CD4-positive, alpha-beta T cell treated with Interferon gamma for 1 hour (primary cell): Measurements from ENCODE around the gene NR4A1.

ENCODE experiments used
- DNase-seq: peaks from one replicate; pipeline ENCODE4 v3.0.0-alpha.2; 2020

NR4A1 gene

DNA sequence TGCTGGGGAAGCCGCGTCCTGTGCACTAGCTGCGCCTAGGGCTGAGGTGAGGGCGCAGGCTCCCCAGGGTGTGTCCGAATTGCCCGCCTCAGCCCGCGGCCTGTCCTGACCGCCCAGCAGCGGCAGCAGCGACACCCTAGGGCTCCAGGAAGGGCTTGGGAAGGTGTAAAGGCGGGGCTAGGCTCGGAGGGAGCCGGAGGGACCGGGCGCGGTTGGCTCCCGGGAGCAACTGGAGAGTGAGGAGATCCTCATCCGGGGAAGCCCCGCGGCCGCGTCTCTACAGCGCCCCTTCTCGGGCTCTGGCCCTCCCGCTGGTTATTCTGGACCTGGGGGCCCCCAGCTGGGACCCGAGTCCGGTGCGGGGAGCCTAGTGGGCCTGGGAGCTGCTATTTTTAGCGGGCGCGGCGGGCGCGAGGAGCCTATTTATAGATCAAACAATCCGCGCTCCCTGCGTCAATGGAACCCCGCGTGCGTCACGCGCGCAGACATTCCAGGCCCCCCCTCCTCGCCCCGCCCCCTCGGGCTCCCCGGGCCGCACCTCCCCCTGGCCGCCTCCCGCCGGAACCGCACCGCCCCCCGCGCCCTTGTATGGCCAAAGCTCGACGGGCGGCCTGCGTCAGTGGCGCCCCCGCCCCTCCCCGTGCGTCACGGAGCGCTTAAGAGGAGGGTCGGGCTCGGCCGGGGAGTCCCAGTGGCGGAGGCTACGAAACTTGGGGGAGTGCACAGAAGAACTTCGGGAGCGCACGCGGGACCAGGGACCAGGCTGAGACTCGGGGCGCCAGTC lies at the start of gene NR4A1:
Gene NR4A1, plus strand, starts transcription at position 685 of the 784 bp plus-strand sequence. CDS start 2,887 bp downstream, outside the sequence.
- peak; percentile 98 for DNase-seq

DNA sequence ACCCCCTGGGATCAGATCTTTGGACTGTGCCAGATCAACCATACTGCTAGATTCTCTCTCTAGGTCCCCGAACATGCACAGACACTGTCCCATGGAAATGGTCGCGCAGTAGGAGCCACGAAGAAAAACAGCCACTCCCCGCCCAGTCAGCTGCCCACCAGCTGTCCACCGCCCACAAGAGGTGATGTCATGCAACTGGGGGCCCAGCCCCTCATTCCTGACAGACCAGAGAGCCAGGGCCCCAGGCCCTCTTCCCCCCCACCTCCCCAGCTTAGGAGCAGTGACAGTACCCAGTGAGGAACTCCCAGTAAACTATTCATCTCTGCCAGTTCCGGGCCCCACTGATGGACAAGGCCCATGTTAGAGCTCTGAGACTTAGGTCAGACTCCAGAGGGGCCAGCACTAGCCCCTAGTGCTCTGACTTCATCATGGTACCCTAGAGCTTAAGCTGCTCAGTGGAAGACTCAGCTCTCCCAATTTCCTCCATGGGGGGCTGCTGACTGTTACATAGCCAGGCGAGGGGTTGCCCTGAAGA lies 48.2 kb upstream of the NR4A1 start:
- DNase-seq: no peak

DNA sequence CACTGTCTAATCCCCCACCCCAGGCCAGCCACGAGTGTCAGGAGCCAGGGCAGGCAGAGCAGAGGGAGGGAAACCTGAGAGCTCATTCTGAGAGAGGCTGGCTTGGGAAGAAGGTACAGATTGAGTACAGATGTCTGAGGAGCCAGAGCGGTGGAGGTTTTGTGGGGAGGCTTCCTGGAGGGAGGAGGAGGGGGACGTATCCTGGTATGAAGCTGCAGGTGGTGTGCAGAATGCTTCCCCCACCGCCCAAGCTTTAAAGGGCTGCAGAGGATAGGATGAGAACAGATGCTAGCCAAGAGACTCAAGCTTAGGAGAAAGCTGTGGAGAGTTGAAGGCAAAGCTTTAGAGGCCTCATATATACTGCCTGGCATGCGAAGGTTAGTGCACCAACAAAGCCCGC lies 47.7 kb upstream of the NR4A1 start:
- no peak for DNase-seq

DNA sequence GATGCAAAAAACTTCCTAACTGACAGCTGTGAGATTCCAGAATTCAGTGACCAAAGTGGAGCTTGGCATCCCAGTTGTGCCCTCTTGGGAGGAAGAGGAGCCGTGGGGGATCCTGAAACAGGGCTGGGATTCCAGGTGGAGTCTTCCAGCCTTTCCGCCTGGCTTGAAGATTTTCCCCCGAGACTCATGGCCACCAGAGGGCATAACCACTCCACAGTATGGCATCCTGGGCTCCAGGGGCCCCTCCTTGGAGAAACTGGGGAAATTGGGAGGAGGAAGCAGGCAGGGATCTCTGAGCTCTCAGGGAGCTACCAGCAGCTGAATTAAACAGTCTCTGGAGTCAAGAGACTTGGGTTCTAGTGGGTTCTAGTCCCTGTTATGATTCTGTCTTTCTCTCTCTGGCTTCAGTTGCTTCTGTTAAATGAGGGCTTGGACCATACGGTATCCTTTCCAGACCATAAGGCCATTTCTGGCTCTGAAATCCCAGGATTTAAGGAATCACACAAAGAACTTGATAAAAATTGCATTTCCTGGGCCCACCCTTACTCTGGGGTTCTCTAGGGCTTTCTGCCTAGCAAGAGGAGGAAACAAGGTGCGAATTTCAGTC lies 47.1 kb upstream of the NR4A1 start:
- no peak for DNase-seq

DNA sequence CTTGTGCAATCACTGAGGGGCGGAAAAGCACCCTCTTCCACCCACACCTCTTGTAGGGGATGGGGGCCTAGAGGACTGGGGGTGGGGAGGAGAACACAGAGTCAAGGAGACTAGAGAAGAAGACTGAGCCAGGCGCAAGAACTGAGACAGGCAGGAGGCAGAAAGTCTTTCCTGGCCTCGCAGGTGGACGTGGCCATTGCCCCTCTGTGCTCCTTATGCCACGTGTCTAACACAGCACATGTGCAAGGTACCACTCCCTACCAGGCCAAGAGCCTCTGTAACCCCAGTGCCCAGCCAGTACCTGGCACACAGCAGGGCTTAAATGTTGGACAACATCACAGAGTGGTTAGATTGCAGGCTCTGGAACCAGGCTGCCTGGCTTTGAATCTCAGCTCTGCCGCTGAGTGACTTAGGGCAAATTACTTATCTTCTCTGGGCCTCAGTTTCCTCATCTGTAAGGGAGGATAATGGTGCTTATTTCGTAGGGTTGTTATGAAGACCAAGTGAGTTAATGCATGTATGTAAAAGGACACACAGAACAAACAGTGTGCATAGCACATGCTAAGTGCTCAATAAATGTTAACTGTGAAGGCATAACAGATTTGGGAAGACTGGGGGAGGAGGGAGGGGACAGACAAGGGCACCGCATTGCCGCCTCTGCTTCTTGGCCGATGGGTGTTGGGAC lies 45.9 kb upstream of the NR4A1 start:
- no peak for DNase-seq

DNA sequence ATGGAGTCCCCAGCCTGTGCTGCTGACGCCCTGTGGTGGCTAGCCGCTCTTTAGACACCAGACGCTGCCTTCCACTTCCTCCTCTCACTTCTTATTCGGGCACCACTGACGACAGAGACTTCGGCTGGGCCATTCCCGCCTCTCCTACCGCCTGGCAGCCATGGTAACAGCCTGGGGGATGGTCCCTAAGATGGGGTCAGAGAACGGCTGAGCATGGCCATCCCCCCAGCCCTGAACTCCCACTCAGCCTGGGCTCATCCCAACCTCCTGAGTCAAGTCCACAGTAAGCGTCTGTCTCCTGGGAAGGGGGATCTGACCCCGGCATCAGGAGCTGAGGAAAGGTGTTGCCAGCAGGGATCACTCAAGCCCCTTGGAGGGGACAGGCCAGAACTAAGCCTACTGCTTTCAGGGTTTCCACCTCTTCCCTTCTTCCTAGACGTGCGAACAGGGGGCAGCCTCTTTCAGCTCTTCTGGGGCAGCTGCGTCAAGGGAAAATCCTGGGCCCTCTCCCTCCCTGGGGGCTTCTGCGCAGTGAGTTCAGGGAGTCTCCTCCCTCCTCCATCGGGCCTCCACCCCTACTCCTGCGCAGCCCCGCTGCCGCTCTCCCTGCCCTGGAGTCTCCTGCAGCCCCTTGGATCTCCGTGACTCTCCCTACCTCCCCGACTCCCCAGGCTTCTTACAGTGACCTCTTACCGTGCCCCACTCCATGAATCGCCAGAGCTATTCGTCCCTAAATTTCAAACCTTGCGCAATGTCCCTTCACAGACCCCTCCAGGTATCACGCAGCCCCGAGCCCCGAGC lies 45.1 kb upstream of the NR4A1 start:
- peak; percentile 87 for DNase-seq

DNA sequence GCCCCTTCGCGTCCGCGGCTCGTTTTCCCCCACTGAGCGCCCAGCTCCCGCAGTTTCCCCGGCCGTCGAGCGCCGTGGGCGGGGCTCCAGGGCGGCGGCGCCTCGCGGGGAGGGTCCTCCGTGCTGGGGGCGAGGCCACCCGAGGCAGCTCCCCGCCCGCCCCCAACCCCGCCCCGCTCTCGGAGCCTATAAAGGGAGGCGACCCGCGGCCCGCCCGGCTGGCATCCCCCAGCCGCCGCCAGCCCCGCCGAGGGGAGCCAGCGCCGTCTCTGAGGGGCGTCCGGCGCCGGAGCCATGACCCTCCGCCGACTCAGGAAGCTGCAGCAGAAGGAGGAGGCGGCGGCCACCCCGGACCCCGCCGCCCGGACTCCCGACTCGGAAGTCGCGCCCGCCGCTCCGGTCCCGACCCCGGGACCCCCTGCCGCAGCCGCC lies 44.5 kb upstream of the NR4A1 start, which contains the start of gene TAMALIN:
Gene TAMALIN, plus strand, starts transcription at position 221 of the 432 bp plus-strand sequence. Its CDS starts 74 bp downstream, at position 295.
- peak; percentile 87 for DNase-seq

DNA sequence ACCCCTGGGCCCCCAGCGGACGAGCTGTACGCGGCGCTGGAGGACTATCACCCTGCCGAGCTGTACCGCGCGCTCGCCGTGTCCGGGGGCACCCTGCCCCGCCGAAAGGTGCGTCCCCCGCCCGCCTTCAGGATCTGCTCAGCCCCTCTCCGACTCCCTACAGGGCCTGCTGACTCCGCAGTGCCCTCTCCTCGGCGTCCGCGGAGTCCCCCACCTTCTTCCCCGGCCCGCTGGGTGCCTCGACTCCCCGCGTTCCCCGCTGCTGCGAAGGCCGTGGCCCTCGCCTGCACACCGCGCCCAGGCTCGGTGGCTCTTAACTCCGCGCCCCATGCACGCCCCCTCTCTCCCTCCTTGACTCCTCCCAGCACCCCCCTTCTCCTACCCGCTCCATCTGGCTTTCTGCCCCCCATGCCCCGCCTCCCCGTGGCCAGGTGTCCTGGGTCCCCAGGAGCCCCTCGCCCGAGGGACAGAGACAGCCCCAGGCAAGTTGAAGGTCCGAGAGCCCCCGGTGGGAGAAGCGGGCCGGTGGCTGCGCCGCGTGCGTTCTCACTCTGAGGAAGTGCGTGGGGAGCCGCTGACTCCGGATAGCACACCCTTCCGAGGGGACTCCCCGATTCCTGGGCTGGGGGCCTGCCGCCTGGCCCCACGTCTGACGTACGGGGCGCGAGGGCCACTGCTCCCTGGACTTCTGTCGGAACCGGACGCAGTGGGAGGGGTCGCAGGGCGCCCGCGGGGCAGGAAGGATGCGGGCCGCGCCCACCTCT lies 43.9 kb upstream of the NR4A1 start:
- DNase-seq: peak; percentile 83

DNA sequence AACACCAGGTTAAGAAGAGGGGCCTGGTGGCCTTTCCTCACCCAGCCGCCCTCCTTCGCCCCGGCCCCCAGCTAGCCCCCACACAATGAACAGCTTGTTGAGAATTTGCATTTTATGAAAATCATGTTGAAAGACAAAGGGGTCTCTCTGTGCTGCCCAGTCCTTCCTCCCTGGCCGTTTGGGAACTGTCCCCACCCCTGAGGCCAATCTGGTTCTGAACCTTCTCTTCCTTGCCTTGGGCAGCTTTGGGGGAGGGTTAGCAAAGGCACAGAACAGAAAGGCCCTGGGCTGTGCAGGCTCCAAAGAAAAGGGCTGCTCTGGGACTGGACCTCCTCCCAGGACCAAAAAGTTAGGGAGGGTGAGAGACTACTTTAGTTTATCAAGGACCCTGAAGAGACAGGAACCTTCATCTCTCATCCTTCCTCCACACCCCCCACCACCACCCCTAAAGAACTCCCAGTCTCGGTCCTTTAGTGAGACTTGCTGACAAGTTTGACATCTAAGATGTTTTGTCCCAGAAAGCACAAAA lies 43.2 kb upstream of the NR4A1 start:
- no peak for DNase-seq

DNA sequence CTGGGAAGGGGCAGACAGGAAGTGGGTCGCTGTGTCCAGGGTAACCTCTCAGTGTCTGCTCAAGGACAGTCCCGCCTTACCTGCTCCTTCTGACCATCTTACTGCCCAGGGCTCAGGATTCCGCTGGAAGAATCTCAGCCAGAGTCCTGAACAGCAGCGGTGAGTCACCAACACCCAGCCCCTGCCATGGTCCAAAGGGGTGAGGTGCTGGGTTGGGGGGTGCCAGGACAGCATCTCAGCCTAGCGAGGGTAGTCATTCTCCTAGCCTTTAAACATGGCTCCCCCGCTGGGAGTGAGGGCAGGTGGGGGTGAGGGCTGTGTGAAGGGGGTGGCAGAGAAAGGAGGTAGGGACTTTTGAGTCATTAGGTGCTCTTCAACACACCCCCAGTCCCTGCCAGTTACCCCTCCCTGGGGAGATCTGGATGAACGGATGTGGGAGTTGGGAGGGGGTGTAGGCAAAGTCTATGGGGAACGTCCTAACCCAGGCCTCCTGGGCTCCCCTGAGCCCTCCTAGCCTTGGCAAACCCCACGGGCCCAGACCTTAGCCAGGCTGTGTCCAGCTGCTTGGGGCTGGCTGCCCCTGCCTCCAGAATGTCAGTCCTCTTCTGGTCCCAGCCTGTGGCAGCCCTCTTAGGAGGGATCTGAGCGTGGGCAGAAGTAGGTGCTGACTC lies 42.0 kb upstream of the NR4A1 start:
- DNase-seq: no peak

DNA sequence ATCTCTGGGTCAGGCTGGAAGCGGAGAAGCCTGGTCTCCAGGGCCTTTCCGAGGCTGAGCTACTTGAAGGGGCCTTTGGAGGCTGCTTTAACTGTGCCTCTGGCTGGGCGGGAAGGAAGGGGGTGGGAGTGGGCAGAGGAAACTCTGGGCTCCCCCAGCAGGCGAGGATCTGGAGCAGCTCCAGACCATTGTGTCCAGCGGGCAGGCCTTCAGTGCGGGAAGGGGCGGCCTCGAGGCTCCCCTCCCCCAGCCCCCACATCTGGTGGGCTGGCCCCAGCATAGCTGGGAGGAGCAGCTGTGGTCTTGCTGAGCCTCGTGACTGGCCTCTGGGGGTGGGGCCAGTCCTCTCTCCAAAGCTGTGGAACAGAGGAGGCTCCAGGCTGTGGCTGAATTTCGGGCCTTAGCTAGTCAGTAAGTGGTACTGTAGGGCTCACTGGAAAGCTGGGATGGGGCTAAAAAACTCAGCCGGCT lies 41.1 kb upstream of the NR4A1 start:
- DNase-seq: no peak

DNA sequence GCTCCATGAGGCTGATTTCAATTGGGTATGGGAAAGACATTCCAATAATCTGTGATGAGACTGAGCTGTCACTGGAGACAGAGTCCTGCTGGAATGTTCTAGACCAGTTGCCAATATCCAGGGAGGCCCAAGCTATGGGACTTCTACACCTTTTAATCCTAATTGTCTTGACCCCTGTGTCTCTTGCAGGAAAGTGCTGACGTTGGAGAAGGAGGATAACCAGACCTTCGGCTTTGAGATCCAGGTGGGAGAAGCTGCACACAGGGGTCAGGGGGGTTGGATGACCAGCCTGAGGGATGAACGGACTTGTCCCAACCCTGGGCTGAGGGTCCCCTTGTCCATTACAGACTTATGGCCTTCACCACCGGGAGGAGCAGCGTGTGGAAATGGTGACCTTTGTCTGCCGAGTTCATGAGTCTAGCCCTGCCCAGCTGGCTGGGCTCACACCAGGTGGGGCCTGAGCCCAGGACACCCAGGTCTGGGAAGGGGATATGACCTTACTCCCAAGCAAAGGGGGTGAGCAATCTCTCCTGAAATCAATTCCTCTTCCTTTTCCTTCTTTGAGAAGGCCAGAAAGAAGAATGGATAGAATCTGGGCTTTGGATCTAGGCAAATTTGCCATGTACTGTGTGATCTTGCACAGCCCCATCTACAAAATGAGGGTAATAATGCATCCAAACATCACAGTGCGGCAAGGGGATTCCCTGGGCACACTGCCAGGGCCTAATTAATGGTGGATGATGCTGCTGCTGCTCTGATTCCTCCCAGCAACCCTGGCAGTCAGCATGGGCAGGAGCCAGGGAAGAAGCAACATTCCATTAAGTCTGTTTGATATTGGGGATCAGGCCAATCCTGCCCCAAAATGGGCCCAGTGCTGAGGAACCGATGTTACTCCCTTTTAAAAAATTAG lies 40.3 kb upstream of the NR4A1 start:
- no peak for DNase-seq

DNA sequence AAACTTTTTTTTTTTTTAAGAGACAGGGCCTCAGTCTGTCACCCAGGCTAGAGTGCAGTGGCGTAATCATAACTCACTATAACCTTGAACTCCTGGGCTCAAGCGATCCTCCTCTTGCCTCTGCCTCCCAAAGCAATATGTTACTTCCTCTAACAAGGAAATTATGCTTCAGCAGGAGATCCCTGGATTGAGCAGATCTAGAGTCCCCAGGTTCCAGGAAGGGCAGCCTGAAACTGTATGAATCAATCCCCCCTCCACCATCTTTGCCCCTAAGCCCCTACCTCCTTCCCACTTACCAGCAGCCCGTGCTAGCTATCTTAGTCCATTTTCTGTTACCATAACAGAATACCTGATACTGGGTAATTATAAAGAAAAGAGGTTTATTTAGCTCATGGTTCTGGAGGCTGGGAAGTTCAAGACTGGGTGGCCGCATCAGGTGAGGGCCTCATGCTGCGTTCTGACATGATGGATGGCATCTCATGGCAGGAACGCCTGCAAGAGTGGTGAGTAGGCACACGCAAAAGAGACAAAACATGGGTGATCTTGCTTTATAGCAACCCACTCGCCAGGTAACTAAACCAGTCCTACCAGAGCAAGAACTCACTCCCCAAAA lies 39.5 kb upstream of the NR4A1 start:
- DNase-seq: no peak

DNA sequence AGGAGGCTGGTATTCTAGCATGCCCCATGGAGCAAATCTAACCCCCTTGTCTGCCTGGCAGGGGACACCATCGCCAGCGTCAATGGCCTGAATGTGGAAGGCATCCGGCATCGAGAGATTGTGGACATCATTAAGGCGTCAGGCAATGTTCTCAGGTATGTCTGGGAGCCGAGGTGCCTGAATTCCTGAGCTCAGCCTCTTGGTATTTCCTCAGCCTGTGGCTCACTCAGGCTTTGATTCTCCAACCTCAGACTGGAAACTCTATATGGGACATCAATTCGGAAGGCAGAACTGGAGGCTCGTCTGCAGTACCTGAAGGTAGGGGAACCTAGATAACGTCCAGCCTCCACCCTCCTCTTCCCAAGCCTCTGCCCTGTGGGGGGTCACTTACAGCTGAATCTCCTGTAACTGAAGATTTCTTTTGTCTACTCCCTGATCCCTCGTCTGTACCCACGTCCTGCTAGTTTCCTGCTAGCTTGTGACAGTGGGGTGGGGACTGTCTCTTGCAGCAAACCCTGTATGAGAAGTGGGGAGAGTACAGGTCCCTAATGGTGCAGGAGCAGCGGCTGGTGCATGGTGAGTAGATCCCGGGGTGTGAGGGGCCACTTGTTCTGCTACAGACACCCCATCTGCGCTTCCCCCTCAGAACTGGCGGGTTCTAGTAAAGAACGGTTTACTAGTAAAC lies 37.5 kb upstream of the NR4A1 start:
- DNase-seq: no peak

DNA sequence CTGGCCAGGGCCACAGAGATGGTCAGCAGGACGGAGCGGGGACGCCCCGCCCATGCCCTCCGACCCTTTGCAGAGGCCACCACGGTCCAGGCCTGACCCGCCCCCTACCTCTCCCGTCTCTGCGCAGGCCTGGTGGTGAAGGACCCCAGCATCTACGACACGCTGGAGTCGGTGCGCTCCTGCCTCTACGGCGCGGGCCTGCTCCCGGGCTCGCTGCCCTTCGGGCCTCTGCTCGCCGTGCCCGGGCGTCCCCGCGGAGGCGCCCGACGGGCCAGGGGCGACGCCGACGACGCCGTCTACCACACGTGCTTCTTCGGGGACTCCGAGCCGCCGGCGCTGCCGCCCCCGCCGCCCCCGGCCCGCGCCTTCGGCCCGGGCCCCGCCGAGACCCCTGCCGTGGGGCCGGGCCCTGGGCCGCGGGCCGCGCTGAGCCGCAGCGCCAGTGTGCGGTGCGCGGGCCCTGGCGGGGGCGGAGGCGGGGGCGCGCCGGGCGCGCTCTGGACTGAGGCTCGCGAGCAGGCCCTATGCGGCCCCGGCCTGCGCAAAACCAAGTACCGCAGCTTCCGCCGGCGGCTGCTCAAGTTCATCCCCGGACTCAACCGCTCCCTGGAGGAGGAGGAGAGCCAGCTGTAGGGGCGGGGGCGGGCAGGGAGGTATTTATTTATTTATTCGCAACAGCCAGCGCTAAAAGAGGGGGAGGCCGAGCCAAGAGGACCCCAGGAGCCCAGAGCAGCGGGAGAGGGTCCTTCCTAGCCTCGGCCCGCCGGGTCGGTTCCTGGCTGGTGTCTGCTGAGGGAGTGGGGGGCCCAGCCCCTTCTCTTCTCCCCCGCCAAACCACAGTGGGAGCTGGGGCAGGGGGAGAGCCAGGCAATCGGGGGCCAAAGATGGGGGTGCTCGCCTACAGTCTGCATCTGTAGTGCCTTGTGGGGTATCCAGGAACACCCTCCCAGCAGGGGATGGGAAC lies 36.4 kb upstream of the NR4A1 start:
- no peak for DNase-seq

DNA sequence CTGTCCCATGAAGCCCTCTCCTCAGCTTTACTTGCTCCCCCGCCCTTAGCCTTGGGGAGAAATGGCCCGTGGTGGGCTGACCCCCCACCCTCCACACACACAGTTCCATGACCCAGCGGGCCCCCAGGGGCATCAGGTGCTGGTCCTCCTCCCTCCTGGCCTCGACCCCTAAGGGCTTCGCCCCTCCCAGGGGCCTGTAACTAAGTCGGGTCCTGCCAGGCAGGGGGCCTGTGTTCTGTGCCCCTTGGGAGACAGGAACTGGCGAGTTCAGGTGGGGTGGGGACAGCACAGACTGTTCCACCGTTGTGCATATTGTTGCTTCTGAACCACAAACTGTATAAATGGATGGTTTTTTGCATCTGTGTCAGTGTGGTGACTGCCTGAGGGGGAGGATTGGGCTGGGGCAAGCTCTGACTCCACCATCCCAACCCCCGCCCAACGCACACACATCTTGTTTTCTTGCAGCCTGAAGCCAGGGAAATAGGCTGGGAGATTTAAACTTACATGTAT lies 35.7 kb upstream of the NR4A1 start:
- DNase-seq: no peak

DNA sequence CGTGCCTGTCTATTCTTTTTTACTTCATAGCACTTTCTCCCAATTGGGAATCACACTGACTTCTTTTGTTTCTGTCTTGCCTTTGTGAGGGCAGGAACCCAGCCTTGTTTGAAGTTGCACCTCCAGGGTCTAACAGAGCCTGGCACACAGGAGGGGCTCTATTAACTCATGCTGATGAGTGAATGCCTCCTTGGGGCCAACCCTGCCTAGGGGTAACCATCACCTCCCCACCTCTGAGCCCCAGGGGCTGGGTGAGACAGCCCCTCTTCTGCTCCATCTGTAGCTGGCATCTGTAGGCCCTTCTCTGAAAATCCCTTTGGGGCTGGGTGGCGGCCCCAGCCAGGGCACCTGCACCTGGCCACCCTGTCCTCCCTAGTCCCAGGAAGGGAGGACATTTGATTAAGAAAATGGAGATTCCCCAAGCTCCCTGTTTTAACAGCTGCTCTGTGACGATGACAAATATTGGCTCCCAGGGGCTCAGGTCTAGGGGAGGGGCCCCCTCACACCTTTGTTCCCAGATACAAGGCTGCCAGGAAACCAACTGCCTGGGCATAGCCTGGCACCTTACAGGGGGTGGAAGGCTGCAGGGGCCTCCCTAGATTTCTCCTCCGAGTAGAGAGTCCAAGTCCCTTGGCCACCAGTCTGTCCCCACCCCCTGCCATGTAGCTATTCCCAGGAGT lies 32.7 kb upstream of the NR4A1 start:
- DNase-seq: no peak
